ENCODE results near the gene ZNF324. TPM values are rescaled to one million over a fixed set of nuclear protein-coding genes. Genes with fewer than 3 reads are reported as not detected.

ZNF324 gene
- total RNA-seq, 1 experiment from 2014 or later = 12.7 TPM

GRCh38 chr19:58513694-58514563 lies 47.0 kb downstream of the ZNF324 start:
- peaks cover 2% of the 10 kb centered on the region; the same call in 1 of the 2 replicates for H3K79me2 ChIP-seq (ENCODE audit: insufficient read depth, low read length)
- WGBS (ENCODE audit: extremely low coverage, insufficient read length, low lambda C conversion rate) = no CpG with 5 or more reads among the region's 66 CpGs
- peak overlapping the region; percentile 28; the same call in 1 of the 2 replicates for H3K14ac ChIP-seq (ENCODE audit: insufficient read depth, low read length)
- no peak overlapping the region for H4K8ac ChIP-seq (replicated peaks; ENCODE audit: insufficient read length, low read depth, low read length)
- H3K9ac ChIP-seq (ENCODE audit: extremely low read depth, insufficient read length, low read length) = peak overlapping the region; percentile 47
- H2BK5ac ChIP-seq (ENCODE audit: insufficient read length, low read length) = no peak overlapping the region
- H3K4me2 ChIP-seq (ENCODE audit: insufficient read depth, insufficient read length, low read length) = peak overlapping the region; percentile 61
- peaks cover 9 to 19% (median 13%) of the 10 kb centered on the region in 3 experiments; a peak in 6 of 7 replicates for H3K36me3 Mint-ChIP-seq (ENCODE audit: insufficient read depth in 1 of 3, low read depth in 3 of 3)
- H4K20me1 ChIP-seq (ENCODE audit: control insufficient read depth, insufficient read depth, insufficient read length) = no peaks in the 10 kb centered on the region
- H2BK120ac ChIP-seq (ENCODE audit: low read depth, low read length, poor library complexity, severe bottlenecking) = no peak overlapping the region
- no peak overlapping the region for H2BK12ac ChIP-seq (ENCODE audit: insufficient read length, low read depth, low read length)
- no peaks in the 10 kb centered on the region for H3K9me3 ChIP-seq (ENCODE audit: control insufficient read depth, low read depth, low read length)
- no peak overlapping the region for H4K5ac ChIP-seq (ENCODE audit: insufficient read length, low read depth, low read length)
- H2BK20ac ChIP-seq (ENCODE audit: low read depth, low read length, poor library complexity, severe bottlenecking) = no peak overlapping the region
- peaks cover 28 to 30% of the 10 kb centered on the region in 2 experiments for H3K4me1 Mint-ChIP-seq
- no peaks in the 10 kb centered on the region; the same call in 1 of the 2 replicates for H3K4me1 ChIP-seq (ENCODE audit: insufficient read depth, low read length)
- peak overlapping the region; percentile 70 to 85 for H3K4me3 Mint-ChIP-seq
- no peak overlapping the region for H3K18ac ChIP-seq (ENCODE audit: insufficient read length, low read depth, low read length)
- peak; percentile 95 for DNase-seq
- H3T11ph ChIP-seq (ENCODE audit: low read length) = no peak overlapping the region
- H2BK15ac ChIP-seq (ENCODE audit: low read depth, low read length) = no peak overlapping the region
- no peak overlapping the region for H3K23ac ChIP-seq (ENCODE audit: insufficient read length, low read depth, low read length)
- H3K27ac ChIP-seq (ENCODE audit: insufficient read length, low read depth, low read length) = no peak overlapping the region
- no peak overlapping the region for H3K56ac ChIP-seq (ENCODE audit: insufficient read length, low read depth, low read length)
- H4K91ac ChIP-seq (ENCODE audit: insufficient read length, low read depth, low read length) = no peak overlapping the region
- no peak overlapping the region for H3K4ac ChIP-seq (ENCODE audit: low read depth, low read length)
- no peaks in the 10 kb centered on the region for H3K9me3 Mint-ChIP-seq
- H3K27me3 ChIP-seq (ENCODE audit: insufficient read depth, low read length) = no peaks in the 10 kb centered on the region
- H2AFZ ChIP-seq (ENCODE audit: low read length) = no peak overlapping the region
- peak overlapping the region; percentile 91 to 97 (median 93) for H3K27ac Mint-ChIP-seq
- peaks cover 3% of the 10 kb centered on the region for H3K27me3 Mint-ChIP-seq (ENCODE audit: low read depth)
- no peaks in the 10 kb centered on the region for H3K79me1 ChIP-seq (ENCODE audit: insufficient read depth, low read depth, low read length, poor library complexity, severe bottlenecking)
- H2AK5ac ChIP-seq (ENCODE audit: insufficient read length, low read length) = no peak overlapping the region
- peaks cover 10% of the 10 kb centered on the region for H3K23me2 ChIP-seq (ENCODE audit: insufficient read length, low read depth, low read length, poor library complexity, severe bottlenecking)
- peak; percentile 99 for TF ChIP-seq CTCF (conservative IDR thresholded peaks at IDR 0.05)

All from H9 (cell line).